Activated CD4-positive, alpha-beta T cell treated with anti-CD3 and anti-CD28 coated beads, Interleukin-2, amount 10 ng/mL, durations not matched to agents 7 days and 5 days (primary cell): ENCODE results near the gene ABCA3. TPM values are rescaled to one million over a fixed set of nuclear protein-coding genes. Genes with fewer than 3 reads are reported as not detected.

ENCODE experiments used
- CTCF ChIA-PET: fragments of 350-600 bp; sonication (Branson Sonifier 250); formaldehyde crosslinking; loops from one replicate; lab custom pipeline; 2021; ENCODE audit warnings: antibody characterized with exemption; lab: Charles Lee
- POLR2A ChIA-PET: fragments of 350-600 bp; sonication (Branson Sonifier 250); formaldehyde crosslinking; loops from one replicate; lab custom pipeline; 2021; ENCODE audit warnings: antibody characterized with exemption; lab: Charles Lee
- DNase-seq: peaks from one replicate; pipeline ENCODE4 v3.0.0-alpha.2; 2020
- H3K27ac Mint-ChIP-seq: one replicate; pipeline ENCODE4 v1.8.0; 2021; ENCODE audit warnings: mild to moderate bottlenecking, moderate library complexity, mixed read lengths
- H3K27me3 Mint-ChIP-seq: one replicate; pipeline ENCODE4 v1.8.0; 2021; ENCODE audit warnings: mixed read lengths
- H3K36me3 Mint-ChIP-seq: one replicate; pipeline ENCODE4 v1.8.0; 2021; ENCODE audit warnings: low read depth, mixed read lengths
- H3K4me1 Mint-ChIP-seq: one replicate; pipeline ENCODE4 v1.8.0; 2021; ENCODE audit warnings: mixed read lengths
- H3K4me3 Mint-ChIP-seq: one replicate; pipeline ENCODE4 v1.8.0; 2021; ENCODE audit warnings: mild to moderate bottlenecking, moderate library complexity, mixed read lengths
- H3K9me3 Mint-ChIP-seq: one replicate; pipeline ENCODE4 v1.8.0; 2021; ENCODE audit warnings: mixed read lengths
- total RNA-seq, 2 experiments: library from RNA; stranded (reverse); gene quantifications; one replicate each; pipeline ENCODE4 v1.2.3, GENCODE V29; 2021

Gene ABCA3
- total RNA-seq, 2 experiments from 2014 or later: 5.0 to 6.0 TPM

GRCh38 chr16:2295056-2295798 lies 45.3 kb downstream of the ABCA3 start:
- Mint-ChIP-seq H3K4me1 (peaks cover 10% of the 10 kb centered on the region), H3K27me3 (no peaks in the 10 kb centered on the region), H3K4me3 (no peak overlapping the region), H3K9me3 (no peaks in the 10 kb centered on the region), H3K27ac (no peak overlapping the region), H3K36me3 (no peaks in the 10 kb centered on the region)
- DNase-seq: no peak
- ChIA-PET CTCF (interaction anchor here (1.2 kb wide), 1 partner anchor 10 kb away, joined by 3 read pairs; no protein-coding TSS in a partner anchor), POLR2A (no interaction called here)

- Mint-ChIP-seq H3K4me1 (peaks cover 9% of the 10 kb centered on the region), H3K9me3 (no peaks in the 10 kb centered on the region), H3K4me3 (no peak overlapping the region), H3K36me3 (no peaks in the 10 kb centered on the region), H3K27ac (no peak overlapping the region), H3K27me3 (no peaks in the 10 kb centered on the region)
- ChIA-PET POLR2A (interaction anchor here (0.6 kb wide), 1 partner anchor 194 kb away, joined by 3 read pairs; no protein-coding TSS in a partner anchor), CTCF (interaction anchor here (0.7 to 1.3 kb wide), 2 partner anchors 9 to 704 kb away, joined by 3 read pairs; no protein-coding TSS in a partner anchor)
- DNase-seq: no peak
These were observed 48.3 kb downstream of the ABCA3 start for GRCh38 chr16:2292221-2292620.

GRCh38 chr16:2289282-2289681 lies 51.2 kb downstream of the ABCA3 start:
- H3K4me1 Mint-ChIP-seq: no peaks in the 10 kb centered on the region
- no peaks in the 10 kb centered on the region for H3K9me3 Mint-ChIP-seq
- no peak for DNase-seq
- ChIA-PET CTCF (interaction anchor here (0.7 to 1.7 kb wide), 3 partner anchors 9 to 62 kb away, joined by 3 to 4 read pairs (median 3); no protein-coding TSS in a partner anchor), POLR2A (no interaction called here)
- H3K36me3 Mint-ChIP-seq: no peaks in the 10 kb centered on the region
- H3K27me3 Mint-ChIP-seq: no peaks in the 10 kb centered on the region
- no peak overlapping the region for H3K27ac Mint-ChIP-seq
- H3K4me3 Mint-ChIP-seq: no peak overlapping the region

GRCh38 chr16:2288726-2289125 lies 51.8 kb downstream of the ABCA3 start:
- CTCF ChIA-PET: interaction anchor here (0.6 to 1.7 kb wide), 4 partner anchors 8 to 62 kb away, joined by 3 to 4 read pairs (median 3); no protein-coding TSS in a partner anchor
- POLR2A ChIA-PET: no interaction called here
- no peaks in the 10 kb centered on the region for H3K4me1 Mint-ChIP-seq
- H3K27me3 Mint-ChIP-seq: no peaks in the 10 kb centered on the region
- H3K27ac Mint-ChIP-seq: no peak overlapping the region
- H3K4me3 Mint-ChIP-seq: no peak overlapping the region
- no peak for DNase-seq
- H3K9me3 Mint-ChIP-seq: no peaks in the 10 kb centered on the region
- H3K36me3 Mint-ChIP-seq: no peaks in the 10 kb centered on the region

- Mint-ChIP-seq H3K36me3 (no peaks in the 10 kb centered on the region), H3K9me3 (no peaks in the 10 kb centered on the region), H3K27ac (no peak overlapping the region), H3K4me1 (no peaks in the 10 kb centered on the region), H3K27me3 (no peaks in the 10 kb centered on the region), H3K4me3 (no peak overlapping the region)
- DNase-seq: no peak
- POLR2A ChIA-PET: no interaction called here
- CTCF ChIA-PET: interaction anchor here (0.6 to 1.7 kb wide), 4 partner anchors 9 to 148 kb away, joined by 3 to 4 read pairs (median 3); no protein-coding TSS in a partner anchor
These were observed 52.5 kb downstream of the ABCA3 start for GRCh38 chr16:2287916-2288547.

- H3K4me3 Mint-ChIP-seq: no peak overlapping the region
- no peaks in the 10 kb centered on the region for H3K36me3 Mint-ChIP-seq
- no peak for DNase-seq
- H3K27me3 Mint-ChIP-seq: no peaks in the 10 kb centered on the region
- no peaks in the 10 kb centered on the region for H3K4me1 Mint-ChIP-seq
- POLR2A ChIA-PET: no interaction called here
- no peak overlapping the region for H3K27ac Mint-ChIP-seq
- H3K9me3 Mint-ChIP-seq: no peaks in the 10 kb centered on the region
- CTCF ChIA-PET: interaction anchor here (1.3 kb wide), 1 partner anchor 146 kb away, joined by 3 read pairs; no protein-coding TSS in a partner anchor
These were observed 54.0 kb downstream of the ABCA3 start for GRCh38 chr16:2286550-2286949.

GRCh38 chr16:2285731-2286191 lies 54.8 kb downstream of the ABCA3 start:
- H3K27ac Mint-ChIP-seq: no peak overlapping the region
- H3K4me3 Mint-ChIP-seq: no peak overlapping the region
- H3K36me3 Mint-ChIP-seq: no peaks in the 10 kb centered on the region
- no peaks in the 10 kb centered on the region for H3K9me3 Mint-ChIP-seq
- DNase-seq: no peak
- POLR2A ChIA-PET: no interaction called here
- no peaks in the 10 kb centered on the region for H3K27me3 Mint-ChIP-seq
- CTCF ChIA-PET: interaction anchor here (1.4 kb wide), 1 partner anchor 10 kb away, joined by 3 read pairs; no protein-coding TSS in a partner anchor
- H3K4me1 Mint-ChIP-seq: no peaks in the 10 kb centered on the region

GRCh38 chr16:2284797-2285576 lies 55.5 kb downstream of the ABCA3 start:
- H3K27ac Mint-ChIP-seq: no peak overlapping the region

GRCh38 chr16:2284001-2284770 lies 56.3 kb downstream of the ABCA3 start:
- ChIA-PET CTCF (interaction anchor here (1.4 kb wide), 1 partner anchor 12 kb away, joined by 3 read pairs; no protein-coding TSS in a partner anchor), POLR2A (no interaction called here)
- Mint-ChIP-seq H3K36me3 (no peaks in the 10 kb centered on the region), H3K27me3 (no peaks in the 10 kb centered on the region), H3K4me3 (no peak overlapping the region), H3K9me3 (no peaks in the 10 kb centered on the region), H3K4me1 (no peaks in the 10 kb centered on the region), H3K27ac (no peak overlapping the region)
- no peak for DNase-seq

More at GRCh38 chr16:2284797-2285576, 55.5 kb downstream of the ABCA3 start:
- no peaks in the 10 kb centered on the region for H3K36me3 Mint-ChIP-seq
- no peaks in the 10 kb centered on the region for H3K9me3 Mint-ChIP-seq
- ChIA-PET CTCF (interaction anchor here (1.4 kb wide), 1 partner anchor 11 kb away, joined by 3 read pairs; no protein-coding TSS in a partner anchor), POLR2A (no interaction called here)
- DNase-seq: no peak
- no peaks in the 10 kb centered on the region for H3K27me3 Mint-ChIP-seq
- no peaks in the 10 kb centered on the region for H3K4me1 Mint-ChIP-seq
- no peak overlapping the region for H3K4me3 Mint-ChIP-seq

GRCh38 chr16:2282866-2283555 lies 57.5 kb downstream of the ABCA3 start:
- Mint-ChIP-seq H3K4me3 (no peak overlapping the region), H3K4me1 (no peaks in the 10 kb centered on the region), H3K9me3 (no peaks in the 10 kb centered on the region), H3K27me3 (no peaks in the 10 kb centered on the region), H3K27ac (no peak overlapping the region), H3K36me3 (no peaks in the 10 kb centered on the region)
- DNase-seq: no peak
- ChIA-PET POLR2A (no interaction called here), CTCF (no interaction called here)

- Mint-ChIP-seq H3K9me3 (no peaks in the 10 kb centered on the region), H3K27me3 (no peaks in the 10 kb centered on the region), H3K4me3 (no peak overlapping the region), H3K36me3 (no peaks in the 10 kb centered on the region), H3K27ac (no peak overlapping the region), H3K4me1 (no peaks in the 10 kb centered on the region)
- POLR2A ChIA-PET: no interaction called here
- CTCF ChIA-PET: no interaction called here
- no peak for DNase-seq
These were observed 58.3 kb downstream of the ABCA3 start for GRCh38 chr16:2282262-2282661.
